Sigmoid colon (tissue), 4 donors: ENCODE measurements around the gene ANGPTL4.
"Not testable (repeated sequence)": the region's sequence is repeated elsewhere in the genome, so short reads cannot be mapped to it uniquely, and the experiment has no call there.

Experiments used
- EP300 ChIP-seq, 4 donors: sonication (generic); formaldehyde crosslinking; IDR thresholded peaks; one replicate each; pipeline ENCODE4 v1.6.1; 2017; ENCODE audit warnings: antibody characterized with exemption in 4 of 4
- POLR2A ChIP-seq, 2 donors: fragments of 450-650 bp; IDR thresholded peaks; one replicate each; pipeline ENCODE4 v1.6.1; 2016; ENCODE audit warnings: antibody characterized with exemption in 2 of 2, mild to moderate bottlenecking in 2 of 2, moderate library complexity in 2 of 2
- TF ChIP-seq, protein P1 (sequence below), 4 experiments: fragments of 450-650 bp in 3 of 4; fragments of 200-600 bp in 1 of 4; IDR thresholded peaks; one replicate each; pipeline ENCODE4 v1.5.1; 2016 to 2019; ENCODE audit warnings: antibody characterized with exemption in 4 of 4, mild to moderate bottlenecking in 3 of 4, moderate library complexity in 2 of 4

- TF ChIP-seq EP300, POLR2A (IDR thresholded peaks at IDR 0.05): not testable (repeated sequence)
- TF ChIP-seq, protein P1, sequence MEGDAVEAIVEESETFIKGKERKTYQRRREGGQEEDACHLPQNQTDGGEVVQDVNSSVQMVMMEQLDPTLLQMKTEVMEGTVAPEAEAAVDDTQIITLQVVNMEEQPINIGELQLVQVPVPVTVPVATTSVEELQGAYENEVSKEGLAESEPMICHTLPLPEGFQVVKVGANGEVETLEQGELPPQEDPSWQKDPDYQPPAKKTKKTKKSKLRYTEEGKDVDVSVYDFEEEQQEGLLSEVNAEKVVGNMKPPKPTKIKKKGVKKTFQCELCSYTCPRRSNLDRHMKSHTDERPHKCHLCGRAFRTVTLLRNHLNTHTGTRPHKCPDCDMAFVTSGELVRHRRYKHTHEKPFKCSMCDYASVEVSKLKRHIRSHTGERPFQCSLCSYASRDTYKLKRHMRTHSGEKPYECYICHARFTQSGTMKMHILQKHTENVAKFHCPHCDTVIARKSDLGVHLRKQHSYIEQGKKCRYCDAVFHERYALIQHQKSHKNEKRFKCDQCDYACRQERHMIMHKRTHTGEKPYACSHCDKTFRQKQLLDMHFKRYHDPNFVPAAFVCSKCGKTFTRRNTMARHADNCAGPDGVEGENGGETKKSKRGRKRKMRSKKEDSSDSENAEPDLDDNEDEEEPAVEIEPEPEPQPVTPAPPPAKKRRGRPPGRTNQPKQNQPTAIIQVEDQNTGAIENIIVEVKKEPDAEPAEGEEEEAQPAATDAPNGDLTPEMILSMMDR (IDR thresholded peaks at IDR 0.05), result not testable (repeated sequence)
Measured at GRCh38 chr19:8341504-8341903, 22.5 kb upstream of the ANGPTL4 start.
